KMS-11 (cell line): ENCODE results near the gene MCM5.

Source experiments
- H2AFZ ChIP-seq: fragments of 200-600 bp; sonication (generic); 2 replicates; pipeline ENCODE4 v1.6.1; 2016; ENCODE audit warnings: antibody characterized with exemption, mixed run types, low read depth
- H3K27ac ChIP-seq: fragments of 200-600 bp; sonication (generic); 2 replicates; pipeline ENCODE4 v1.6.1; 2016; ENCODE audit warnings: mild to moderate bottlenecking, mixed run types
- H3K27me3 ChIP-seq: fragments of 200-600 bp; sonication (generic); 2 replicates; pipeline ENCODE4 v1.6.1; 2017; ENCODE audit warnings: mild to moderate bottlenecking, low read depth, mixed run types, moderate library complexity; ENCODE audit not compliant: insufficient read depth
- H3K36me3 ChIP-seq: fragments of 200-600 bp; sonication (generic); 2 replicates; pipeline ENCODE4 v1.6.1; 2017; ENCODE audit warnings: mild to moderate bottlenecking, mixed run types; ENCODE audit not compliant: insufficient read depth
- H3K4me1 ChIP-seq: fragments of 200-600 bp; sonication (generic); 2 replicates; pipeline ENCODE4 v1.6.1; 2016; ENCODE audit warnings: mild to moderate bottlenecking, low read depth, mixed run types; ENCODE audit not compliant: poor library complexity, severe bottlenecking
- H3K4me2 ChIP-seq: fragments of 200-600 bp; sonication (generic); 2 replicates; pipeline ENCODE4 v1.7.0; 2016; ENCODE audit warnings: mild to moderate bottlenecking, mixed run types
- H3K4me3 ChIP-seq: fragments of 200-600 bp; sonication (generic); IDR thresholded peaks from 2 replicates; pipeline ENCODE4 v1.6.1; 2017; ENCODE audit warnings: low read depth, low read length, mixed read lengths; ENCODE audit not compliant: insufficient read depth
- H3K79me2 ChIP-seq: fragments of 200-600 bp; sonication (generic); 2 replicates; pipeline ENCODE4 v1.6.1; 2016; ENCODE audit warnings: low read depth, mixed run types; ENCODE audit not compliant: insufficient read depth
- H3K9ac ChIP-seq: fragments of 200-600 bp; sonication (generic); 2 replicates; pipeline ENCODE4 v1.6.1; 2016; ENCODE audit warnings: mild to moderate bottlenecking, mixed run types
- H4K20me1 ChIP-seq: fragments of 200-600 bp; sonication (generic); 2 replicates; pipeline ENCODE4 v1.6.1; 2016; ENCODE audit warnings: mild to moderate bottlenecking, mixed run types; ENCODE audit not compliant: insufficient read depth
- CTCF ChIP-seq: fragments of 200-600 bp; sonication (generic); conservative IDR thresholded peaks from 2 replicates; pipeline ENCODE4 v1.6.1; 2017; ENCODE audit warnings: low read depth, mild to moderate bottlenecking, antibody characterized with exemption, low read length, moderate library complexity, mixed read lengths

The MCM5 gene

DNA sequence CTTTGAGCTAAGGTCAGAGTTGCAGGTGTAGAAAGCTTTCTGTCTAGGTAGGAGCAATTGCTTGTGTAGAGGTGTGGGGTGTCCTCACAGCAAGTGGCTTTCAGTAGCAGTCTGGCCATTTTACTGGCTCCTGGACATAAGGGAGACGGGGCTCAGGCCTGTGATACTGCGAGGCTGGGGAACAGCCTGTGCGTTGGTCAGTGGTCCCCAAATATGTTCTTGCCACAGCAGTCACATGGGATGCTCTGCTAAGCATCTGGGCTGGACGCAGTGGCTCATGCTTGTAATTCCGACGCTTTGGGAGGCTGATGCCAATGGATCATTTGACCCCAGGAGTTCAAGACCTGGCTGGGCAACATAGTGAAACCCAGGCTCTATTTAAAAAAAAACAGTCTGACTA, 1.9 kb downstream of the MCM5 start:
- peak overlapping the region; percentile 76; the same call in 1 of the 2 replicates for H3K4me2 ChIP-seq
- H2AFZ ChIP-seq = no peak overlapping the region
- peaks cover 22% of the 10 kb centered on the region for H3K4me1 ChIP-seq
- TF ChIP-seq CTCF = no peak
- peaks cover 10% of the 10 kb centered on the region; the same call in 1 of the 2 replicates for H3K36me3 ChIP-seq
- no peaks in the 10 kb centered on the region for H3K27me3 ChIP-seq
- no peak overlapping the region for H3K9ac ChIP-seq
- no peak overlapping the region for H3K27ac ChIP-seq
- peaks cover 23% of the 10 kb centered on the region; the same call in 1 of the 2 replicates for H3K79me2 ChIP-seq
- no peak overlapping the region for H3K4me3 ChIP-seq
- no peaks in the 10 kb centered on the region for H4K20me1 ChIP-seq

DNA sequence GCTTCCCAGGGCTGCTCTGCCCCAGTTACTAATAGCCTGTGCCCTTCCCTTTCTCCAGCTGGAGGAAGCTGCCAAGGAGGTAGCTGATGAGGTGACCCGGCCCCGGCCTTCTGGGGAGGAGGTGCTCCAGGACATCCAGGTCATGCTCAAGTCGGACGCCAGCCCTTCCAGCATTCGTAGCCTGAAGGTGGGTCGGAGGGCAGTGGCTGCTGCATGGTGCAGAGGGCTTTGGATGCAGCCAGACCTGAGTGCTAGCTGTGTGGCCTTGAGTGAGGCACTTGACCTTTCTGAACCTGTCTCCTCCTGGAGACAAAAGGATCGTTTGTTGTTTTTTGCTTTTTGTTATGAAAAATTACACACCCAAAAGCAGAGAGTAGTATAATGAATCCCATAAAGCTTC, 3.4 kb downstream of the MCM5 start:
- H3K27ac ChIP-seq = no peak overlapping the region
- no peaks in the 10 kb centered on the region for H4K20me1 ChIP-seq
- TF ChIP-seq CTCF = no peak
- no peak overlapping the region for H2AFZ ChIP-seq
- H3K4me2 ChIP-seq = no peak overlapping the region
- H3K36me3 ChIP-seq = peaks cover 18% of the 10 kb centered on the region; the same call in 1 of the 2 replicates
- H3K79me2 ChIP-seq = peaks cover 23% of the 10 kb centered on the region; the same call in 1 of the 2 replicates
- H3K9ac ChIP-seq = no peak overlapping the region
- H3K27me3 ChIP-seq = no peaks in the 10 kb centered on the region
- peaks cover 22% of the 10 kb centered on the region for H3K4me1 ChIP-seq
- no peak overlapping the region for H3K4me3 ChIP-seq

- H3K4me1 ChIP-seq = peaks cover 20% of the 10 kb centered on the region
These were observed 4.2 kb downstream of the MCM5 start for GRCh38 chr22:35404176-35404575.

DNA sequence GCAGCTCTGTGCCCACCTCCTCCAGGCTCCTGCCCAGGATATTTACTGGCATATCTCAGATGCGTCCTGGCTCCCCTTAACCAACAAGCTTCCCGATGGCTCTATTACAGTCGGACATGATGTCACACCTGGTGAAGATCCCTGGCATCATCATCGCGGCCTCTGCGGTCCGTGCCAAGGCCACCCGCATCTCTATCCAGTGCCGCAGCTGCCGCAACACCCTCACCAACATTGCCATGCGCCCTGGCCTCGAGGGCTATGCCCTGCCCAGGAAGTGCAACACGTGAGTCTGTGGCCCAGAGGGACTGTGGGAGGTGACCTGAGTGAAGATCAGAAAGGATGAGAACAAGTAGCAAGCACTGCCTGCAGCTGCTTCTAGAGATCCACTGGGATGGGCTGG, 6.5 kb downstream of the MCM5 start:
- H3K9ac ChIP-seq = no peak overlapping the region
- peaks cover 22% of the 10 kb centered on the region; the same call in 1 of the 2 replicates for H3K36me3 ChIP-seq
- TF ChIP-seq CTCF = no peak
- H3K27me3 ChIP-seq = no peaks in the 10 kb centered on the region
- H4K20me1 ChIP-seq = no peaks in the 10 kb centered on the region
- no peak overlapping the region for H3K4me2 ChIP-seq
- H2AFZ ChIP-seq = no peak overlapping the region
- H3K4me1 ChIP-seq = peaks cover 10% of the 10 kb centered on the region
- no peak overlapping the region for H3K4me3 ChIP-seq
- no peak overlapping the region for H3K27ac ChIP-seq
- peaks cover 9% of the 10 kb centered on the region; the same call in 1 of the 2 replicates for H3K79me2 ChIP-seq

More at GRCh38 chr22:35404176-35404575, 4.2 kb downstream of the MCM5 start:
- H3K79me2 ChIP-seq = peaks cover 23% of the 10 kb centered on the region; the same call in 1 of the 2 replicates
- no peak overlapping the region for H3K9ac ChIP-seq
- H3K36me3 ChIP-seq = peaks cover 18% of the 10 kb centered on the region; the same call in 1 of the 2 replicates
- TF ChIP-seq CTCF = no peak
- H4K20me1 ChIP-seq = no peaks in the 10 kb centered on the region
- H2AFZ ChIP-seq = no peak overlapping the region
- H3K27me3 ChIP-seq = no peaks in the 10 kb centered on the region
- no peak overlapping the region for H3K4me3 ChIP-seq
- H3K27ac ChIP-seq = no peak overlapping the region
- H3K4me2 ChIP-seq = no peak overlapping the region
